DMS53 treated with DMSO at 0.1 percent for 48 hours (cell line): ENCODE measurements around the gene LMAN1.

Experiments used
- DNase-seq: peaks from one replicate; lab custom pipeline; 2025; ENCODE audit not compliant: unreplicated experiment; lab: John Stamatoyannopoulos, UW

Gene LMAN1, protein sequence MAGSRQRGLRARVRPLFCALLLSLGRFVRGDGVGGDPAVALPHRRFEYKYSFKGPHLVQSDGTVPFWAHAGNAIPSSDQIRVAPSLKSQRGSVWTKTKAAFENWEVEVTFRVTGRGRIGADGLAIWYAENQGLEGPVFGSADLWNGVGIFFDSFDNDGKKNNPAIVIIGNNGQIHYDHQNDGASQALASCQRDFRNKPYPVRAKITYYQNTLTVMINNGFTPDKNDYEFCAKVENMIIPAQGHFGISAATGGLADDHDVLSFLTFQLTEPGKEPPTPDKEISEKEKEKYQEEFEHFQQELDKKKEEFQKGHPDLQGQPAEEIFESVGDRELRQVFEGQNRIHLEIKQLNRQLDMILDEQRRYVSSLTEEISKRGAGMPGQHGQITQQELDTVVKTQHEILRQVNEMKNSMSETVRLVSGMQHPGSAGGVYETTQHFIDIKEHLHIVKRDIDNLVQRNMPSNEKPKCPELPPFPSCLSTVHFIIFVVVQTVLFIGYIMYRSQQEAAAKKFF

DNA sequence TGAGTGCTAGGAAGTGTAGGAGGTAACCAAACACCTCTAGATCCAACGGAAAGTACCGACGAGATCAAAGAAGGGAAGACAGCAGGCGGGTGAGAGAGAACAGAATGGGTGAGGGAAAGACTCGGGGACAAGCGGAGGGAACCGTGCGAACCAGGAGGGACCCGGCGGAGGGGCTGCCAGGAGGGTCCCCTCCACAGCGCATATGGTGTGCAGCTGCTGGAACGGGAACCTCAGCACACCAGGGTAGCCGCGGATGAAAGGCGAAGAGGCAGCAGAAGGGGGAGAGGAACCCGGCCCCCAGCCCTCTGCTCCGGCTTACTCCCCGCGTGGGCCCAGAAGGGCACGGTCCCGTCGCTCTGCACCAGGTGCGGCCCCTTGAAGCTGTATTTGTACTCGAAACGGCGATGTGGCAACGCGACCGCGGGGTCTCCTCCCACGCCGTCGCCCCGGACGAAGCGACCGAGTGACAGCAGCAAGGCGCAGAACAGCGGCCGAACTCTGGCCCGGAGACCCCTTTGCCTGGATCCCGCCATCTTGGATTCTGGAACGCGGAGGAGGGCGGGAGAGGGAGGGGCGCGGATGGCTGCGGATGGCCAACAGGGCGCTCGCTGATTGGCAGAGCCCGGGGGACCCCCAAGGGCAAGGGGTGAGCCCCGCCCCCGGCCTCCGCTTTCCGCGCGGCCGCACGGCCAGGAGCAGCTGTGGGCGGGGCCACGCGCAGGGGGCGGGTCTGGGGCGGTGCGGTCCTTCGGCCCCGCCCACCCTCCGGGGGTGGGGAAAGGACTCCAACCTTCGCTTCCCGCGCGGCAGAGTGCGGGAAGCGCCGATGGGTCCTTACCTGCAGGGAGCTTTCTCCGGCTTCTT, at the start of gene LMAN1:
LMAN1 (minus strand) TSS at position 554 of the 864 bp plus-strand sequence; CDS start at position 533, 21 bp downstream.
- peak; percentile 94 for DNase-seq

DNA sequence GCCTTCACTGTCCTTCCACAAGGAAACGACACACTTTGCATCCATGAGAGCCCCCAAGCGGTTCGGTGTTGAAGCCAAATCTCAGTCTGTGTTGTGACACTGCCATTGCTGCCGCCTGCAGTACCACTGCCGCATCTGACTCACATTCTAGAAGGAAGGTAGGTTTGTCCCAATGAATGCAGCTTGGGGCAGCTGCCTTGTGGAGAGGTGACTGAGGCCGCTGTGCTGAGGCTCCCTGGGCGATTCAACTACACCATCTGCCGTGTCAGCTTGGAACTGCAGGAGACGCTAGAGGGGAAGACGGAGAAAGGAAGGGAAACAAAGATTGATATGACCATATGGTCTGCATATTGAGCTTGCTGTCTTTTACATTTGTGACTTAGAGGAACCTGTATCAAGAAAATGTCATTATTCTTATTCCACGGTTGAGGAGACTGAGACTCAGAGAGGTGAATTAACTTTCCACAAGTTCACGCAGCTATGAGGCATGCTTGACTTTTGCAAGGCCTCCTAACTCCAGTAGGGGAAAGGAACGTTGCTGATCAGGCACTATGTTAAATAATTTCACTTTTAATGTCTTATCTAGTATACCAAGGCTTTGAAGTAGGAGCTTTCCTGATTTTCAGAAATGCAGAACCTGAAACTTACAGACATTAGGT, 43.5 kb upstream of the LMAN1 start:
- DNase-seq: peak; percentile 100

DNA sequence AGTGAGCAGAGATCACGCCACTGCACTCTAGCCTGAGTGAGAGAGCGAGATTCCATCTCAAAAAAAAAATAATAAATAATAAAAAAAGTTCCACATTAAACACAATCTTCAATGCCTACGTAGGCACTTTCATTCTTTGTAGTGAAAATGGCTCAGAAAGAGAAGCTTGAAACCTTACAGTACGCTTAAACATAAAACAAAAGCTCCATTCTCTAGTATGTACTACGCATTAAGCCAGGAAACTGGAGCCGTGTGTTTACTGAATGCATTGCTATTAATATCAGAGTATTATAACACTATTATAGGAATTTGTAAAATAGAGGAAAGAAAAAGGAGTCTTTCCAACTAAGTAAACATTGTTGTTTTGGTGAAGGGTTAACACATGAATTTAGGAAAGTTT, 41.3 kb upstream of the LMAN1 start:
- no peak for DNase-seq

DNA sequence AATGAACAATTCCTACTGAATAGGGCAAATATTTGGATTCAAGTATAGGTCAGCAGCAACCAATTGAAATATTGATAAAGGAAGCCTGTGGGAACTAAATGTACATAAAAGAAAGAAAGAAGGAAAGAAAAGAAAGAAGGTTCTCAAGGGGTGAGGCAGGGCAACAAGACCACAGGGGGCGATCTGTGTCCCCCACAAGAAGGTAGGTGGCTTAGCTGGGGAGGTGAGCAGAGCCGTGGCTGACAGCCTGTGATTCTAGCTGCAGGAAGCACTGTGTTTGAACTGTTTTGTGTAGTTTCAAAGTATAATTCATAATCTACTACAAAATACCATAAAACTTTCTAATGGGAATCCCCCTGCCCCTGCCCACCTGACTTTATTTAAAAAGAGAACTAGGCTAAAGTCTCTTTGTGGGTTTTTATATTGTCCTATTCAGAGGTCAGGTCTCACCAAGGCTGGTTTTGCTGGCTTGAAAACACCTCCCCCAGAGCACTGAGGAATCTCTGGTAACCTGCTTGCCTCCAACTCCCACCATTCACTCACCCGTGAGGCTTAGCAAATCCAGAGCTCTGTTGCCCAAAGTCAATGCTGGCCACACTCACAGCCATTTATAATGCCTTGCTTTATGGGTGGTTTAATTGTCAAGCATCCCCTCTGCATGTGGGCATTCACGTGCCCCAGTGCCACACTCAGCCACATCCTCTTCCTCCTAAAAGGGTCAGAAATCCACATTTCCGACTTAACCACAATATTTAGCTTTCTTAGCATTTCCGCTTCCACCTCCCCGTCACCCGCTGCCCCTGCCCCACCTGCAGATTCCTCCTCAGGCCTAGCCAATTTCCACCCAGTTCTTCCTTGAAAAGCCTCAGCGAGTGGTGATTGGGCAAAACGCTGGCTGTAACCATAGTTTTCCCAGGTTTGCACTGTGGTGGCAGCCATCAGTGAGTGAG, 36.4 kb upstream of the LMAN1 start:
- DNase-seq: no peak

DNA sequence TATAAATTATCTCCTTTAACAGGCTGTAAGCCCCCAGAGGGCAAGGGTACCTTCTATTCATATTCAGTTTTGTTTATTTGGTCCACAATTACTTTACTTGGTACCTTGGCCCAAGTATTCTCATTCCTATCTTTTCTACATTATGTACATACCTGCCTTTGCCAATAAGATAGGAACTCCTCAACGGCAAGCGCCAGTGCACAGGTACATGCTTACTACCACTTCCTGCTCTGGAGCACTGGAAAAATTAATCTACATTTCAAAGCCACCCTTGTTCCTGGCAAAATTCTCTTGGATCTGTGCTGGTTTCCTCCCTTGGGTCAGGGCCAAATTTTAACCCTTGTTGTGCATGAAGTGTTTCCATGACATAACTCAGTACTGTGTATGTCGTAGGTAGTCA, 34.3 kb upstream of the LMAN1 start:
- DNase-seq: no peak

DNA sequence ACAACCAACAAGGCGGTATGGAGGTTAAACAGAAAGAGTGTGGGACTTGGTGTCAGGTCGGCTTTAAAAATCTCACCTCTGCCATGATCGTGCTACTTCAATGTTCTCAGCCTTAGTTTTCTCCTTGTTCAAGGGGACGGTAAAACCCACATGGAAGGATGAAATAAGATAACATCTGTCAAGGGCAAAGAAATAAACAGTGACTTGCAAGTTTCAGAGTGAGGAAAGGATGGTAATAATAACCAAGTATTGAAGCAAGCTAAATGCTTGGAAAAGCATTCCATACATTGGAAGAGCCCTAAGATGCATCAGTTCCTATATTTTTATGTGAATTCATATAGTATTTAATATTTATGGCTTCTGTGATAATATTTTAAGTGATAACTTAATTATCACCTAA, 29.8 kb upstream of the LMAN1 start:
- DNase-seq: no peak

DNA sequence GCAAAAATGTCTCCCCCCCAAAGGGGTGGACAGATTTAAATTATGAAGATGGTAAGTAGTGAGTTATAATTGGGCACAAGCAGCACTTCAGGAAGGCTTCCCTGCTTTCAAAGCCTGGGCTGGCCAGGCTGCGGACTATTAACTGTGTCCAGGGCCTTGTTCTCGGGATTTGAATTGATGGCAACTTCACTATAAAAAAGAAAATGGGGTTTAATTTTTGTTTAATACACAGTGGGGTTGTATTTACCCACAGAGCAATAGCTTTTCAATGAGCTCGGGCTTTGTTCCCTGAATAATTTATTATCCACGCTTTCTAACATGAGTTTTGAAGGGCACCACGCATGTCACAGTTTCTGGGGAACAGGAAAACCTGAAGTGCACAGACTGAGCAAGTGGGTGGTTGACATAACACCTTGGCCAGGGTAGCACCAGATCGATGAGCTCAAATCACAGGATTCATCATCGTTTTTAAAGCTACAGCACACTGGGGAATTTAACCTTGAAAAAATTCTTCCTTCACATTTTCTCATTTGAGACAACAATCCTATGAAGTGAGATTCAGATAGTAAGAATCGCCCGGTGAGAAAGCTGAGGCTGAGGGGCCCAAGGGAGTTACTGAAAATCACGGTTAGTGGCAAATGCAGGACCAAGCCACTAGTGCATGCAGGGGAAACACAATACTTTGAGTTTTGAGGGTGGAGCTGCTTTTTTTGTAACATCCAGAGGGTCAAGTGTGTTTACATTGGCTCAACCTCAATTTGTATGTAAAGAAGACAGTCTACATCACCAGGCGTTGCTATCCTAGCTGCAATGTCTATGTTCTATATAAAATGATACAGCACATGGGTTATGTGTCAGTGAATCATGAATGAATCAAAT, 28.9 kb upstream of the LMAN1 start:
- peak; percentile 90 for DNase-seq

DNA sequence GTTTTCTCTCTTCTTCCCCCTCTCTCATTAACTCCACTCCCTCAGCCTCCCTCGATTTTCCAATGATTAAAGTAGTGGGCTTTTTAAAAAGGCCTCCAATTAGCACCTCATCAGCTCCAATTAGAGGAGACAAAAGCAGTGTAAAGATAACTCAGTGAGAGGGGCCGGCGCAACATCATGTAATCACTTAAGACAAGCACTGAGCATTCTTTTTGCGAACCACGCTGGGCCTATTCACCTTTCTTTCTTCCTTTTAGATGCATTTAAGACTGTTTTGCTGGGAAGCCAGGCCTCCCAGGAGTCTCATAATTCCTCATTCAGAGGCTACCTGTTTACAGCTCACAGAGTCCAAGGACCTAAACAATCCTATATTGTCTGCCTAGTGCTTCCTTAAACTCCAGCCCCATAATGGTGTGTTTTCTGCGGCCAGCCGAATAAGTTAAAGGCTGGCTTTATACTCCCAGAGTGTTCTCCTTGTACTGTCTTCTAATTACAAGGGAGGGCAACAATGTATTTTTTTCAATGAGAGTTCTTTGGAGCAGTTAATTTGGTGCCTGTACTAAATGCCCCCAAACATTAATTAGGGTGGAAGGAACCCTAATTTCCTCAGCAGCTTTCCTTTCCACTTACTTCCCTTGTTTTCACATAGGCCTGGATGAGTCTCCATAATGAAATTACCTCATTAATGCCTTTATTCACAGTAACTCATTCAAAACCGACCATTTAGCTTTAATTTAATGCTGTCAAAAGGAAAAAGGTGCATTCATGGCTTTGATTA, 28.0 kb upstream of the LMAN1 start:
- no peak for DNase-seq

DNA sequence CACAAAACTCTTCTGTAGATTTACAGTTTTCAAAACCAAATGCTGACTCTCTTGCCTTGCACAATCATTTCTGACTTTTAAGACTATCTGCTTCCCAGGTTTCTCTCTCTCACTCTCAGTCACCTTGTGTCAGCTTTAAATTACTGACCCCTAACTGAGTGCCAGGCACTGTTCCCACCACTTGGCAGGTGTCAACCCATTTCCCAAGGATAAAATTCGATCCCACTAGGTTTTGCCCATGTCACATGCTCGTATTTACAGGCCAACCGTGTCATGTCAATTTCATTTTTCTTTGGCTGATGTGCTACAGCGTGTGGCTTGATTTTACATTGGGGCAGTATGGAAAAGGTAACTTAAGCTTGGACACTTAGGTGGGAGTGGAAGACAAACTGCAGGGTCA, 26.1 kb upstream of the LMAN1 start:
- no peak for DNase-seq

DNA sequence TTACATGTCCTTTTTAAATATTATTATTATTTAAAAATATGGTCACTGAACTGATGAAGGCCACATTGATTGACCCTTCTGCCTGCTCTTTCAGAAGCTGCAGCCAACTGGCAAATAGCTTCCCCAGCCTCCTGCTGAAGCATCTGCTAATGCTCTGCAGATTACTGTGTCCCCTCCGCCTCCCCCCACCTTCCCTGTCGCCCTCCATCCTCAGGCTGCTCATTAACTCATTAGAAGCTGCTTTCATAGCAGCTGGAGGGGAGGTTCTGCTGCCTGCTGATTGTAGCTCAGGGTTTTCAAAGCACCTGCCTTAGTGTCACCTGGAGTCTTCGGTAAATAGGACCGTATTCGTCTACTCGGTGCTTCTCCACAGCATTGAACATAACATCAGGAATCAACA, 24.8 kb upstream of the LMAN1 start:
- DNase-seq: no peak

DNA sequence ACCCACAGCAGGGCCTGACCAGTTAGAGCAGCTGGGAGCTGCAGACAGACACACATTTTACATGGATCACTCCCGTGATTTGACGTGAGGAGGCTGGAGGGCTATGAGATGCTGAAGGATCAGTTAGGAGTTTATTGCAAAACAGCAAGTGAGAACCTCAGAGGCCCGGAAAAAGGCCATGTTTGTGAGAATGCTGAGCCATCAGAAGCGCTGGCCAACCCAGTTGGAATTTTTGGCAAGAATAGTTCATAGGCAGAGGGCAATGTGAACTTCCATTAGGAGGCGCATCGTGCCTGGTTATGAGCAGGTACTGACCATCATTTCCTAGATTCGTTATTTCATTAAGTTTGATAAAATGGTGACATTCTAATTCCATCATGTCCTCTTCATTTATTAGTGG, 23.3 kb upstream of the LMAN1 start:
- no peak for DNase-seq

DNA sequence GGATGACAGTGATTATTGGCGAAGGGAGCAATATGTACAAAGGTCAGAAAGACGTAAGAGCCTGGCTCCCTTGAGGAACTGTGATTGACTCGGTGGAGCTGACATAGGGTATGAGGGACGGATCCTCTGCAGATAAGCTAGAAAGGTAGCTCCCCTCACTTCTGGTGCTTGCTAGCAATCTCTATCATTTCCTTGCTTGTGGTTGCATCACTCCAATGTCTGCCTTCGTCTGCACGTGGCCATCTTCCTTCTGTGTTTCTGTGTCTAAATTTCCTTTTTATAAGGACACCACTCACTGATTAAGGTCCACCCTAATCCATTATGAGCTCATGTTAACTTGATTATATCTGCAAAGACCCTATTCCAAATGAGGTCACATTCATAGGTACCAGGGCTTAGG, 22.9 kb upstream of the LMAN1 start:
- DNase-seq: no peak

DNA sequence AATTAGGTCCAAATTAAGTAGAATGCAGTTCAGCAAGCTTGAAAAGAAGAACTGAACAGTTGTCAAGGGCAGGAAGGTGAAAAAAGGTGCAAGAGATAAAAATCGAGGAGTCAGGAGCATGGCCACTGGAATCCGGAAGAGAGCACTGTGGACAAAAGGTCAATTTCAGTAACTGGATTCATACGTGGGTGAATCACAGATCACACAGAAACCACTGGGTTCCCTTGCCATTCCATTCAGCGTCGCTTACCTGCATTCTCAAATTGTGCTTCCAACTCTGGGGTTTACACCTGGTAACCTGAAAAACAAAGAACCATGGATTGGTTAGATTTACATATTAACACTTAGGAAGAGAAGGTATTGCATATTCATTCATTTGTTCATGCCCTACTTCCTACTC, 21.6 kb upstream of the LMAN1 start:
- DNase-seq: no peak

DNA sequence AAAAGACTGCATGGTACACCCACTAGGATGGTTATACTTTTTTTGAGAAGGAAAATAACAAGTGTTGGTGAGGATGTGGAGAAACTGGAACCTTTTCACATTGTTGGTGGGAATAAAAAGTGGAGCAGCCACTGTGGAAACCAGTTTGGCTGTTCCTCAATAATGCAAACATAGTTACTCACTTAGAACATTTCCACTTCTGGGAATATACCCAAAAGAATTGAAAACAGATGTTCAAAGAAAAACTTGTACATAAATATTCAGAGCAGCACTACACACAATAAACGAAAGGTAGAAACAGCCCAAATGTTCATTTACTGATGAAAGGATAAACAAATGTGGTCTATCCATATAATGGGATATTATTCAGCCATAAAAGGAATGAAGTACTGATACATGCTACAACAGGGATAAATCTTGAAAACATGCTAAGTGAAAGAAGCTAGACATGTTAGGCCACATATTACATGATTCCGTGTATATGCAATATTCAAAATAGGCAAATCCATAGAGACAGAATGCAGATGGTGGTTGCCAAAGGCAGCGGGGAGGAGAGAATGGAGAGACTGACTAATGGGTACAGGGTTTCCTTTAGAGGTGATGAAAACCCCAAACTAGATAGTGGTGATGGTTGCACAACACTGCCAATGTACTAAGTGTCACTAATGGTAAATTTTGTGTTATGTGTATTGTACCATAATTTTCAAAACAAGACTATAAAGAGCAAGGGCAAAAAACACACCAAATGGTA, 20.9 kb upstream of the LMAN1 start:
- DNase-seq: no peak

DNA sequence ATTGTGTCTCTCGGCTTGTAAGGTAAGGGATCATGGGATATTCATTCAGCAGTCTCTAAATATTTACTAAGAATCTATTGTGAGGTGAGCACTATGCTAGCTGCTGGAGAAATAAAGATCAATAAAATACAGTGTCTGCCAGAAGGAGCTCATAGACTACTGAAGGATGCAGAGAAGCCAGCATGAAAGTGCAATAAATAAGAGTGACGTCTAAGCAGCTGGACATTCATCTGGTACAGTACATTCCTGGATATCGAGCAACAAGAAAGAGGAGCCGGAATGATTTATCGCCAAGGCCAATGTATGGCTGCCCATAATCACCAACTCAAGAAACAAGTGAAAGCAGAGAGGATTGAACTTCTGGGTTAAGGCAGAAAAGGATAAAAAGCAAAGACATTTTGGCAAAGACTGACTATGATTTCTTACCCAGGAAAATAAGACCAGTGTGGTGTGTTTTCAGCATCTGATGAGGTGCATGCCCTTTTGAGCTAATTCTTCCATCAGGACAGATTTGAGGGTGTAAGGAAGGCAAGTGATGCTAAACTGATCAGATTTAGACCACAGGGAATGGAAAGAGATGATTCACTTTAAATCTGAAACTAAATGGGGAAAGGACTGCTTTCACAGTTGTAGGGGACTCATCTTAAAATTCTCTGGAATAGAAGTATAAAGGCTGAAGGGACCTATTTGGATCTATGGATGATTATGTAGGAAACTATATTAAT, 18.7 kb upstream of the LMAN1 start:
- no peak for DNase-seq

DNA sequence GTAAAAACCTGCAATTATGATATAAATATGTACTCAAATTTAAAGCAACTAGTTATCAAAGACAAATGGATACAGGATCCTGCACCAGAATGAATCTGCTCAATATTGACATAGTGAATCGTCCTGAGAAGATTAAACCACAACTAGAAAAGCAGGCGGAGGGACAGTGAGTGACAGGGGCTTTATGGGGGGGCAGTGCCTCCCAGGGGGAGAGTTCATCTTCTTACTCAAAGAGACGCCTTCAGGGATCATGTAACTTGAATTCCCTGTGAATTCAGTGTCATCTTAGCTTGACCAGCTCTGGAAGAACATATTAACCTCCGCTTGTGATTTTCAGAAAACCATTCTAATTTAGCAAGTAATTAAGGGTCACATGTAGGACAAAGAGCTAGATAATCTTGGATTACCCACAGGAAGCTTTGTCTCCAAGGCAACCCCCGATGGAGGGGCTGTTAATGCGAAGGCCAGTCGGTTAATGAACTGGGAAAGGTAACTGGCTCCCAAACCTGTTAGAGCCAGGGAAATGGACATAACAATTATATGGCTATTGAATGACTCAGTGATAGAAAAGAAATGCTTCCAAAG, 17.4 kb upstream of the LMAN1 start:
- no peak for DNase-seq

DNA sequence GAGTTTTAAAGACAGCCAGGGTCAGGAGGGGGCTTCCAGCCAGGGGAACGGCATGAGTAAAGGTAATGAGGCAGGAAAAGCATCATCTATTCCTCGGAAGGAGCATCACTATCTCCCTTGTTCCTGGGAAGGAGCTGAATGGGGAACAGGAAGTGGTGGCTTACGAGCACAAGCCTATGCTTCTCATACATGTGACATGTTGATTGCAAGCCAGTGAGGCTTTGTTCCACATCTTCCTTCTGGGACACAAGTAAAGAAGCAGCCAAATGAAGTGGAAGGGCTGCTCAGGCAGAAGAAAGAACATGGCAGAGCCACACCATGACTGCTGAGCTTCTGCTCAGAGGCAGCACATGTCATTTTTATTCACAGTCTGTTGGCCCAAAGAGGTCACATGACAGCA, 15.1 kb upstream of the LMAN1 start:
- DNase-seq: no peak
